HepG2 (cell line): ENCODE measurements around the gene TAF1B. TPM values are rescaled to one million over a fixed set of nuclear protein-coding genes. Genes with fewer than 3 reads are reported as not detected.

Experiments used
- ATF4 ChIP-seq, 2 experiments: fragments of 450-650 bp in 1 of 2; sonication (generic) in 1 of 2; formaldehyde crosslinking; IDR thresholded peaks; 2 replicates each; pipeline versions ENCODE4 v1.5.0 to v1.8.0; 2020 to 2022; ENCODE audit warnings: mild to moderate bottlenecking in 1 of 2, missing genetic modification reagents in 1 of 2
- ATF5 ChIP-seq: sonication (generic); formaldehyde crosslinking; IDR thresholded peaks from 2 replicates; pipeline ENCODE4 v1.4.0; 2020; ENCODE audit warnings: mild to moderate bottlenecking, low read depth, missing genetic modification reagents
- BORCS8-MEF2B ChIP-seq: sonication (generic); formaldehyde crosslinking; IDR thresholded peaks from 2 replicates; pipeline ENCODE4 v1.8.0; 2022; ENCODE audit warnings: mild to moderate bottlenecking, missing genetic modification reagents
- CBX1 ChIP-seq: IDR thresholded peaks from one replicate; pipeline ENCODE4 v1.6.1; 2016; ENCODE audit warnings: antibody characterized with exemption, low read depth
- ERF ChIP-seq: IDR thresholded peaks from 2 replicates; pipeline ENCODE4 v1.6.1; 2018; ENCODE audit warnings: missing biosample characterization, missing genetic modification reagents
- GTF2F1 ChIP-seq: fragments of 150-350 bp; IDR thresholded peaks from 2 replicates; pipeline ENCODE4 v1.6.1; 2014; ENCODE audit warnings: low read length
- KLF15 ChIP-seq: sonication (generic); formaldehyde crosslinking; IDR thresholded peaks from 2 replicates; pipeline ENCODE4 v1.8.1; 2023; ENCODE audit warnings: borderline replicate concordance, mild to moderate bottlenecking, inconsistent platforms, missing genetic modification reagents, mixed read lengths
- MZF1 ChIP-seq: sonication (generic); formaldehyde crosslinking; IDR thresholded peaks from 2 replicates; pipeline ENCODE4 v1.8.1; 2023; ENCODE audit warnings: mild to moderate bottlenecking, missing genetic modification reagents, borderline replicate concordance
- NFIB ChIP-seq: sonication (generic); formaldehyde crosslinking; IDR thresholded peaks from 2 replicates; pipeline ENCODE4 v1.9.0; 2021; ENCODE audit warnings: missing genetic modification reagents, mild to moderate bottlenecking, borderline replicate concordance
- POLR2AphosphoS2 ChIP-seq: IDR thresholded peaks from 2 replicates; pipeline ENCODE4 v1.6.1; 2011; ENCODE audit warnings: low read depth, low read length, improper control_type of control experiment
- RELA ChIP-seq: sonication (generic); formaldehyde crosslinking; IDR thresholded peaks from 2 replicates; pipeline ENCODE4 v1.4.0; 2020; ENCODE audit warnings: missing genetic modification reagents
- REPIN1 ChIP-seq: sonication (generic); formaldehyde crosslinking; IDR thresholded peaks from 2 replicates; pipeline ENCODE4 v1.8.0; 2022; ENCODE audit warnings: missing genetic modification reagents, low read depth, mild to moderate bottlenecking, borderline replicate concordance
- SMARCE1 ChIP-seq: fragments of 450-650 bp; IDR thresholded peaks from 2 replicates; pipeline ENCODE4 v1.6.1; 2017; ENCODE audit warnings: borderline replicate concordance
- SOX5 ChIP-seq: IDR thresholded peaks from 2 replicates; pipeline ENCODE4 v1.6.1; 2016; ENCODE audit warnings: borderline replicate concordance
- ZNF234 ChIP-seq: sonication (generic); formaldehyde crosslinking; conservative IDR thresholded peaks from 2 replicates; pipeline ENCODE4 v1.5.1; 2020; ENCODE audit warnings: mild to moderate bottlenecking, missing genetic modification reagents
- ZNF251 ChIP-seq: sonication (generic); formaldehyde crosslinking; IDR thresholded peaks from 2 replicates; pipeline ENCODE4 v1.9.0; 2021; ENCODE audit warnings: mild to moderate bottlenecking, missing genetic modification reagents
- ZNF530 ChIP-seq: sonication (generic); formaldehyde crosslinking; IDR thresholded peaks from 2 replicates; pipeline ENCODE4 v1.5.0; 2020; ENCODE audit warnings: low read depth, mild to moderate bottlenecking, missing genetic modification reagents
- ZNF556 ChIP-seq: sonication (generic); formaldehyde crosslinking; IDR thresholded peaks from 2 replicates; pipeline ENCODE4 v1.4.0; 2020; ENCODE audit warnings: mild to moderate bottlenecking, missing genetic modification reagents, borderline replicate concordance
- ZNF562 ChIP-seq: sonication (generic); formaldehyde crosslinking; IDR thresholded peaks from 2 replicates; pipeline ENCODE4 v1.8.0; 2022; ENCODE audit warnings: missing genetic modification reagents, borderline replicate concordance
- ZNF703 ChIP-seq: sonication (generic); formaldehyde crosslinking; IDR thresholded peaks from 2 replicates; pipeline ENCODE4 v1.5.1; 2020; ENCODE audit warnings: missing genetic modification reagents, mild to moderate bottlenecking, moderate library complexity, borderline replicate concordance
- ZNF790 ChIP-seq: sonication (generic); formaldehyde crosslinking; IDR thresholded peaks from 2 replicates; pipeline ENCODE4 v1.8.0; 2022; ENCODE audit warnings: missing genetic modification reagents, mild to moderate bottlenecking, borderline replicate concordance
- ZSCAN29 ChIP-seq: sonication (generic); formaldehyde crosslinking; conservative IDR thresholded peaks from 2 replicates; pipeline ENCODE4 v1.4.0; 2020; ENCODE audit warnings: mild to moderate bottlenecking, missing genetic modification reagents
- polyA plus RNA-seq, 8 experiments: library from polyadenylated mRNA; depleted of rRNA in 3 of 8; stranded (reverse) in 7 of 8; unstranded in 1 of 8; fragments of >200 nt; fragmentation: Illumina TruSeq in 4 of 8; extraction: Trizol in 4 of 8; gene quantifications; 2 replicates each; pipeline versions ENCODE4 v1.2.1 to v1.2.3, GENCODE V29; 2011 to 2016; ENCODE audit warnings: low read depth in 4 of 8, missing spikeins in 1 of 8, mixed read lengths in 1 of 8; ENCODE audit not compliant: insufficient read depth in 1 of 8
- total RNA-seq, 5 experiments: library from RNA; depleted of rRNA; stranded (reverse); fragments of >200 nt; fragmentation: Illumina TruSeq; extraction: Trizol; gene quantifications; 2 replicates each; pipeline ENCODE4 v1.2.3, GENCODE V29; 2016; ENCODE audit warnings: low read depth in 1 of 5
- TF ChIP-seq, protein P1 (sequence below): sonication (generic); formaldehyde crosslinking; IDR thresholded peaks from 2 replicates; pipeline ENCODE4 v1.4.0; 2020; ENCODE audit warnings: mild to moderate bottlenecking, missing genetic modification reagents
- TF ChIP-seq, protein P2 (sequence below): sonication (generic); formaldehyde crosslinking; IDR thresholded peaks from 2 replicates; pipeline ENCODE4 v1.4.0; 2020; ENCODE audit warnings: missing genetic modification reagents
- TF ChIP-seq, protein P3 (sequence below): sonication (generic); formaldehyde crosslinking; IDR thresholded peaks from 2 replicates; pipeline ENCODE4 v1.8.0; 2022; ENCODE audit warnings: mild to moderate bottlenecking, missing genetic modification reagents, moderate library complexity

Gene TAF1B
- total and polyA plus RNA-seq, 2 of the 13 experiments (the other 11 are each of a cell fraction or from before 2014, with no cell fraction given): 13.3 to 27.7 TPM

DNA sequence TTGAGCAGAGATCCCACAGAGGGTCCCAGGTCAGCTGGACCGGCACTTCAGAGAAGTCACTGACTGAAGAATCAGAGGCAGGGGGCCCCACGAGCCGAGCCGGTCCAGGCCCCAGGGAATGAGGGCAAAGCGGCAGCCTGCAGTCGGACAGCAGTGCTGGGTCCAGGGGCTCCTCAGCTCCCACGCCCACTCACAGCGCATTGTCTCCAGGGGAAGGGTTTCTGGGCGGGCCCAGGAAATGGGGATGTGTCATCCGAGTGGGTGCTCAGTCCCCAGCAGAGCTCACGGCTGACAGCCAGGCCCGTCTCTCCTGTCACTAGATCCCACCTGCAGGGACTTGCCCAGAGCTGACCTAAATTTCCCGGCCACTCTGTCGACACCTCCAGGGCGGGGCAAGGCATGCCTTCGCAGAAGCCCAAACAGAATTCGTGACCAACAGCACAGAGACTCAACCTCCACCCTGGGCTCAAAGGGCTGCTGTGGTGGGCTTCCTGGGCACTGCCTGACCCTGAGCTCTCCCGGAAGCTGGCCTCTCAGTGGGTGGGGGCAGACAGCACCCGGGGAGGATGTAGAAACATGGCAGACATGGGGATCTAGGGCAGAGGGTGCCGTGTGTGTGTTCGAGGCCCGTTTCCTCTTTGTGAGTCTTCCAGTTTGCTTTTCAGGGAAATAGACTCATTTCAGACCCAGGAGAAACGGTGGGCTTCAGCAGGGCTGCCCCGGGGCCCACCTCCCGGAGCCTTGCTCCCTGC lies 42.1 kb upstream of the TAF1B start (continued):
- TF ChIP-seq ZNF251 (CRISPR knock-in tag) (no peak), GTF2F1 (no peak), ZSCAN29 (no peak), BORCS8-MEF2B (CRISPR knock-in tag) (no peak), MZF1 (CRISPR knock-in tag) (no peak), ATF4 (CRISPR knock-in tag; IDR thresholded peaks at IDR 0.05) (no peak), ZNF556 (CRISPR knock-in tag) (peak; percentile 54; the same call in 1 of the 2 replicates), ZNF562 (CRISPR knock-in tag) (no peak), ERF (CRISPR knock-in tag) (no peak), SMARCE1 (no peak), REPIN1 (CRISPR knock-in tag) (no peak), ZNF790 (CRISPR knock-in tag) (peak; percentile 68; the same call in 1 of the 2 replicates), CBX1 (no peak), POLR2AphosphoS2 (no peak), ATF5 (CRISPR knock-in tag) (no peak), ZNF703 (CRISPR knock-in tag) (no peak), ZNF530 (CRISPR knock-in tag) (no peak), RELA (CRISPR knock-in tag) (no peak), SOX5 (CRISPR knock-in tag) (no peak), ZNF234 (no peak), NFIB (CRISPR knock-in tag) (no peak), KLF15 (CRISPR knock-in tag) (no peak)
- TF ChIP-seq, protein P1, sequence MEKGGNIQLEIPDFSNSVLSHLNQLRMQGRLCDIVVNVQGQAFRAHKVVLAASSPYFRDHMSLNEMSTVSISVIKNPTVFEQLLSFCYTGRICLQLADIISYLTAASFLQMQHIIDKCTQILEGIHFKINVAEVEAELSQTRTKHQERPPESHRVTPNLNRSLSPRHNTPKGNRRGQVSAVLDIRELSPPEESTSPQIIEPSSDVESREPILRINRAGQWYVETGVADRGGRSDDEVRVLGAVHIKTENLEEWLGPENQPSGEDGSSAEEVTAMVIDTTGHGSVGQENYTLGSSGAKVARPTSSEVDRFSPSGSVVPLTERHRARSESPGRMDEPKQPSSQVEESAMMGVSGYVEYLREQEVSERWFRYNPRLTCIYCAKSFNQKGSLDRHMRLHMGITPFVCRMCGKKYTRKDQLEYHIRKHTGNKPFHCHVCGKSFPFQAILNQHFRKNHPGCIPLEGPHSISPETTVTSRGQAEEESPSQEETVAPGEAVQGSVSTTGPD (CRISPR knock-in tag): no peak
- TF ChIP-seq, protein P2, sequence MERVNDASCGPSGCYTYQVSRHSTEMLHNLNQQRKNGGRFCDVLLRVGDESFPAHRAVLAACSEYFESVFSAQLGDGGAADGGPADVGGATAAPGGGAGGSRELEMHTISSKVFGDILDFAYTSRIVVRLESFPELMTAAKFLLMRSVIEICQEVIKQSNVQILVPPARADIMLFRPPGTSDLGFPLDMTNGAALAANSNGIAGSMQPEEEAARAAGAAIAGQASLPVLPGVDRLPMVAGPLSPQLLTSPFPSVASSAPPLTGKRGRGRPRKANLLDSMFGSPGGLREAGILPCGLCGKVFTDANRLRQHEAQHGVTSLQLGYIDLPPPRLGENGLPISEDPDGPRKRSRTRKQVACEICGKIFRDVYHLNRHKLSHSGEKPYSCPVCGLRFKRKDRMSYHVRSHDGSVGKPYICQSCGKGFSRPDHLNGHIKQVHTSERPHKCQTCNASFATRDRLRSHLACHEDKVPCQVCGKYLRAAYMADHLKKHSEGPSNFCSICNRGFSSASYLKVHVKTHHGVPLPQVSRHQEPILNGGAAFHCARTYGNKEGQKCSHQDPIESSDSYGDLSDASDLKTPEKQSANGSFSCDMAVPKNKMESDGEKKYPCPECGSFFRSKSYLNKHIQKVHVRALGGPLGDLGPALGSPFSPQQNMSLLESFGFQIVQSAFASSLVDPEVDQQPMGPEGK (CRISPR knock-in tag): peak; percentile 62; the same call in 1 of the 2 replicates
- TF ChIP-seq, protein P3, sequence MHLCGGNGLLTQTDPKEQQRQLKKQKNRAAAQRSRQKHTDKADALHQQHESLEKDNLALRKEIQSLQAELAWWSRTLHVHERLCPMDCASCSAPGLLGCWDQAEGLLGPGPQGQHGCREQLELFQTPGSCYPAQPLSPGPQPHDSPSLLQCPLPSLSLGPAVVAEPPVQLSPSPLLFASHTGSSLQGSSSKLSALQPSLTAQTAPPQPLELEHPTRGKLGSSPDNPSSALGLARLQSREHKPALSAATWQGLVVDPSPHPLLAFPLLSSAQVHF: no peak
